HG02840 (cell line): ENCODE results near the gene ZPR1.
"Not testable (repeated sequence)": the region's sequence is repeated elsewhere in the genome, so short reads cannot be mapped to it uniquely, and the experiment has no call there.

Experiments used
- ATAC-seq: cut with Tn5 transposase; IDR thresholded peaks from one replicate; pipeline ENCODE4 v1.9.1; 2021; ENCODE audit warnings: mild to moderate bottlenecking, moderate library complexity, moderate number of reproducible peaks; ENCODE audit not compliant: unreplicated experiment, low FRiP score

Gene ZPR1

GRCh38 chr11:116787786-116788486 is at the start of gene ZPR1:
Gene ZPR1, minus strand, starts transcription at chr11:116788023. Its CDS starts 33 bp downstream, at chr11:116787990.
- peak; percentile 78 for ATAC-seq

- no peak for ATAC-seq
Measured at GRCh38 chr11:116836632-116836991, 48.8 kb upstream of the ZPR1 start.

GRCh38 chr11:116835791-116836631 is 48.2 kb upstream of the ZPR1 start:
- peak; percentile 73 for ATAC-seq

GRCh38 chr11:116835042-116835772 is 47.4 kb upstream of the ZPR1 start:
- no peak for ATAC-seq

GRCh38 chr11:116834535-116835041 is 46.8 kb upstream of the ZPR1 start:
- ATAC-seq: not testable (repeated sequence)

- ATAC-seq: no peak
Measured at GRCh38 chr11:116833816-116834534, 46.2 kb upstream of the ZPR1 start.

GRCh38 chr11:116833491-116833815 is 45.6 kb upstream of the ZPR1 start:
- ATAC-seq: no peak

- no peak for ATAC-seq
Measured at GRCh38 chr11:116832350-116833290, 44.8 kb upstream of the ZPR1 start.

GRCh38 chr11:116831790-116832349 is 44.0 kb upstream of the ZPR1 start:
- ATAC-seq: no peak

GRCh38 chr11:116830184-116830912 is 42.5 kb upstream of the ZPR1 start:
- ATAC-seq: no peak

GRCh38 chr11:116829525-116830183 is 41.8 kb upstream of the ZPR1 start, which contains the start of gene APOC3:
Gene APOC3, plus strand, starts transcription at chr11:116829907. Its CDS starts 676 bp downstream, at chr11:116830583.
- ATAC-seq: no peak

- ATAC-seq: no peak
Measured at GRCh38 chr11:116828632-116829524, 41.1 kb upstream of the ZPR1 start.

GRCh38 chr11:116827461-116827860 is 39.6 kb upstream of the ZPR1 start:
- no peak for ATAC-seq

GRCh38 chr11:116826751-116827431 is 39.1 kb upstream of the ZPR1 start:
- ATAC-seq: no peak

- ATAC-seq: no peak
Measured at GRCh38 chr11:116825854-116826750, 38.3 kb upstream of the ZPR1 start.
